Omental fat pad (tissue), 4 donors: Measurements from ENCODE around the gene PADI1. TPM values are rescaled to one million over a fixed set of nuclear protein-coding genes. Genes with fewer than 3 reads are reported as not detected.

Source experiments
- ATAC-seq: fragments of 150-250 bp; one replicate; pipeline ENCODE4 v1.9.1; 2016; ENCODE audit warnings: mild to moderate bottlenecking, moderate library complexity; ENCODE audit not compliant: low FRiP score
- DNase-seq: peaks from one replicate; pipeline ENCODE4 v3.0.0-alpha.2; 2019; ENCODE audit warnings: low spot score
- total RNA-seq, 4 donors: library from RNA; depleted of rRNA; stranded (reverse); fragments of >200 nt; gene quantifications; one replicate each; pipeline ENCODE4 v1.1.0, GENCODE V29; 2016
- TF ChIP-seq, protein P1 (sequence below), 3 donors: fragments of 450-650 bp; IDR thresholded peaks; one replicate each; pipeline ENCODE4 v1.5.1; 2016 to 2017; ENCODE audit warnings: antibody characterized with exemption in 3 of 3, mild to moderate bottlenecking in 3 of 3, moderate library complexity in 2 of 3

Gene PADI1
- total RNA-seq, 4 donors from 2014 or later = not detected

DNA sequence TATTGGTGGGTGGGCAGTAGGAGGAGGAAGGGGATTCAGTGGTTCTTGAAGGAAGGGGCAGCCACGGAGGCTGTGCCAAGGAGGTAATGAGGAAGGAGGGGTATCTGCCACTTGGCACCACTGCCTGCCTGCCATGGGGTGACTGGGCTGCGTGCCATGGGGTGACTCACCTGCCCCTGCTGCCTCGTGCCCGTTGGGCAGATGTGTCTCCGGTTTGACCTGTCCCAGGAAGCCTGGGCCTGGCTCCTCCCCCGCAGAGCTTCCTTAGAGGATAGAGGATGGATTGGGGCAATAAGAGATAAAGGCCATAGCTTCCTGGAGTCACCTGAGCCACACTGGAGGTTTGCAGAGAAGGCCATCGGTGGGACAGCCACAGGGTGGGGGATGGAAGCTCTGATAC, 45.7 kb downstream of the PADI1 start:
- ATAC-seq = no peak
- no peak for DNase-seq
- TF ChIP-seq, protein P1, sequence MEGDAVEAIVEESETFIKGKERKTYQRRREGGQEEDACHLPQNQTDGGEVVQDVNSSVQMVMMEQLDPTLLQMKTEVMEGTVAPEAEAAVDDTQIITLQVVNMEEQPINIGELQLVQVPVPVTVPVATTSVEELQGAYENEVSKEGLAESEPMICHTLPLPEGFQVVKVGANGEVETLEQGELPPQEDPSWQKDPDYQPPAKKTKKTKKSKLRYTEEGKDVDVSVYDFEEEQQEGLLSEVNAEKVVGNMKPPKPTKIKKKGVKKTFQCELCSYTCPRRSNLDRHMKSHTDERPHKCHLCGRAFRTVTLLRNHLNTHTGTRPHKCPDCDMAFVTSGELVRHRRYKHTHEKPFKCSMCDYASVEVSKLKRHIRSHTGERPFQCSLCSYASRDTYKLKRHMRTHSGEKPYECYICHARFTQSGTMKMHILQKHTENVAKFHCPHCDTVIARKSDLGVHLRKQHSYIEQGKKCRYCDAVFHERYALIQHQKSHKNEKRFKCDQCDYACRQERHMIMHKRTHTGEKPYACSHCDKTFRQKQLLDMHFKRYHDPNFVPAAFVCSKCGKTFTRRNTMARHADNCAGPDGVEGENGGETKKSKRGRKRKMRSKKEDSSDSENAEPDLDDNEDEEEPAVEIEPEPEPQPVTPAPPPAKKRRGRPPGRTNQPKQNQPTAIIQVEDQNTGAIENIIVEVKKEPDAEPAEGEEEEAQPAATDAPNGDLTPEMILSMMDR (IDR thresholded peaks at IDR 0.05) = no peak

DNA sequence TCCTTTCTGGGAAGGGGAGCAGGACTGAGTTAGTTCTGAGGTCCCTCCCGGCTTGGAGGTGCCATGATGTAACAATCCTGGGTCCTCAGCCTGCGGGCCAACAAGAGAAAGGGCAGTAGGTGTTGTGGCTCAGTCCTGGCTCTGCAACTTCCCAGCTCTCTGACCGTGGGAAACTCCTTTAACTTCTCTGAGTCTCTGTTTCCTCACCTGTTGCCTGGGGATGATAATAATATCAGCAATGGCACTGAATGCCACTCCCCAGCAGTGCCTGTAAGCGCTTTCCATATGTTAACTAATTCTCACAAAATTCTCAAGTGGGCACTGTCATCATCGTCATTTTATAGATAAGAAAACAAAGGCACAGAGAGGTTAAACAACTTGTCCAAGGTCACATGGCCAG, 46.3 kb downstream of the PADI1 start:
- no peak for DNase-seq
- no peak for ATAC-seq
- TF ChIP-seq, protein P1 (IDR thresholded peaks at IDR 0.05) = no peak

DNA sequence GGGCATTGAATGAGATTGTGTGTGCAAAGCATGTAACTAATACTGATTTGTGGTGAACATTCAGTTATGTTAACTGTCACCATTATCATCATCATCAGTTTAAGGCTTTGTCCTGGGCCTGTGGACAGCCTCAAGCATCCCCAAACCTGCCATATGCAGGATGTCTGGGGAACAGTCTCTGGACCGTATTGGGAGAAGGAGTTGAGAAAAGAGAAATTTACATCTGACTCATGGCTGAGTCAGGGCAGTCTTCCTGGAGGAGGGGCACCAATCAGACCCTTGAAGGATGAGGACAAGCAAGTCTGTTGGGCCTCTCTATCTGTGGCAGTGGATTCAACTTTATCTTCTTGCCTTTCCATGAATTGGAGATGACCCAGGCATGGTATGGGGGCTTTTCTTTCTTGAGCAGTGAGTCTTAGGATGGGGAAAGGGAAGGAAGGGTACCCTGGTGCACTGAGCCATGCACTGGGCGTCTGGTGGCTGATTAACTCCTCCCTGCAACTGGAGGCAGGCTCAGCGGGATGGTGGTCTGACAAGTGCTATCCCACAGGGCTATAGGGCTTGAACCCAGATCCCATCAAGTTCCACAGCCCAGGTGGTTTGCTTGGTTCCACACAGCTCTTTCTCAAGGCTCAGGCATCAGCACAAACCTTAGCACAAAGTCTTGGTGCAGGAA, 46.9 kb downstream of the PADI1 start:
- TF ChIP-seq, protein P1 (IDR thresholded peaks at IDR 0.05) = no peak
- ATAC-seq (no peak), DNase-seq (no peak)

DNA sequence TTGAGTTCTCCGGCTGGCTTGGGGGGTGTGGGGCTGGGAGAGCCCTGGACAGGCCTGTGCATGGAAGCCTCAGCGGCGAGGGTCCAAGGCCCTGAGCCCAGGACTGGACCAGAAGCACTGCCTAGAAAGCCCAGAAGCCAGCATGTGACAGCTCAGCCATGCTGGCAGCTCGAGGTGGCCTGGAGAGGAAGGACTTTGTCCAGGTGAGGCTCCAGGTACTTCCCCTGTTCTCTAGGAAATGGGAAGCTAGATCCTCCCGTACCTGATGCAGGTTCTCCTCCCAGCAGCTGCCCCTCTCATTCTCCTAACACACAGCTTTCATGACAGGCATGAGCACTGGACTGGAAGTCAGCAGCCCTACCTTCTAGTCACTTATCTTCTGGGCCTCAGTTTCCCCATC, 50.4 kb downstream of the PADI1 start:
- TF ChIP-seq, protein P1 (IDR thresholded peaks at IDR 0.05) = no peak
- ATAC-seq (no peak), DNase-seq (no peak)

DNA sequence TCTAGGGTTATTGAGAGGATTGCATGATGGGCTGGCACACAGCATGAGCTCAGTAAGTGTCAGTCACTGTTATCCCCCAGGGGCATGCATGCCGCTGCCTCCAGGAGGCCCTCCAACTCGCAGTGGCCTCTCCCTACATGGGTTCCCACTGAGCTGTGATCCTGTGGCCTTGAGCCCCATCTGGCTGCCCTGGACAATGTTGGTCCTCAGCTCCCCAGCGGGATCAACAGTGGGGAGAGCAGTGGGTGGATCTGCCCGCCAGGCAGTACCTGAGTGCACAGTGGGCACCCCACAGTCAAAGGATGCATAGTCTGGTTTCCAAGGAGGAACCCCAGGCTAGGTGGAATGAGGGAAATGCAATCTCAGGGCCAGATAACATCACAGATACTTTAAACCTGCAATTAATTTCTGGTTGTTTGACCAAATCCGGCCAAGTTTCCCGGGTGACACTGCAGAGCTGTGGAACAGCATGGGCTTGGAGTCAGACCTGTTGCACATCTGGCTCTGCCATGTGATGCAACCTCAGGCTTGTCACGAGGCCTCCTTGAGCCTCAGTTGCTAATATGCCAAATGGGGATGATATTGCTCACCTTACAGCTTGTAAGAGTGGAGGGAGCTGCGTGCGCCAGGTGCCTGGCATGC, 53.3 kb downstream of the PADI1 start:
- TF ChIP-seq, protein P1 (IDR thresholded peaks at IDR 0.05) = no peak
- DNase-seq (no peak), ATAC-seq (no peak)

DNA sequence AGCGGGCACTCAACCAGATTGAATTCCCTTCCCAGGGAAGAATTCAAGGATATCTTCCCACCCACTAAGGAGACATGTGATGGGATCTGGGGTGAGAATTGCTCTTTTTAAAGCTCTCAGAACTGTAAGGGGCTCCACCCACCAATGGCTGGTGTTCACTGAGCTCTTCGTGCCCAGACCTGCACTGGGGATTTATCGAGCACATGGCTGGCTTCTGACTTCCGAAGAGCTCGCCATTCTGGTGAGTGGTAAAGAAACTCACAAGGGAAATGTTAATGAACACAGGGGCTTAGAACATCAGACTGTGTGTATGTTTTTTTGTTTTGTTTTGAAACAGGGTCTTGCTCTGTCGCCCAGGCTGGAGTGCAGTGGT, 53.8 kb downstream of the PADI1 start:
- TF ChIP-seq, protein P1 (IDR thresholded peaks at IDR 0.05) = no peak
- DNase-seq (no peak), ATAC-seq (no peak)
